ENCODE results near the gene JAM3. TPM values are rescaled to one million over a fixed set of nuclear protein-coding genes. Genes with fewer than 3 reads are reported as not detected.

The JAM3 gene
- total RNA-seq, 1 experiment from 2014 or later: not detected

DNA sequence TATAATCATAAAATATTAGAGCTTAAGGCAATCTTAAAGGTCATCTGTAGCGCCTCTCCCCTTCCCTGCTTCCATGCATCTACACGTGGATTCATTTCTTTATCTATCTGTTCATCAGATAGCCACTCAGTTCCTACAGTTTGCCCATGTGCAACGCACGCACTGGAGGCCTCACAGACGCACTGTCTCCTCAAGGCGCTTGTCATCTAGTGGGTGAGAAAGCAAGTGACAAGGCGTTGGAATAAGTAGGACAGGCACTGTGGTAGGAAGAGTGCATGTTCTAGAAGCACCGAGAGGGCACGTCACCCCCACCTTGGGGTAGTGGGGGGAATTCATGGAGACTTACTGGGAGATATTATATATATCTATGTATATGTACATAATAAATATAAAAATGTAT, 20.8 kb upstream of the JAM3 start:
- H3K27me3 Mint-ChIP-seq (ENCODE audit: unreplicated experiment): peaks cover 66% of the 10 kb centered on the region
- intact Hi-C loops (cut with micrococcal nuclease; ENCODE audit: unreplicated experiment): loop anchor here (5.0 kb wide), 1 partner anchor 121 kb away; no protein-coding TSS in a partner anchor
- no peak for DNase-seq
- no peak overlapping the region for H3K4me3 Mint-ChIP-seq (ENCODE audit: low read depth, unreplicated experiment)
- no TSS peak for BruUV-seq (replicated peaks)
- no peak for TF ChIP-seq CTCF (IDR thresholded peaks at IDR 0.05; ENCODE audit: unreplicated experiment)
- no peaks in the 10 kb centered on the region for H3K36me3 Mint-ChIP-seq (ENCODE audit: insufficient read depth, unreplicated experiment)
- no peaks in the 10 kb centered on the region for H3K9me3 Mint-ChIP-seq (ENCODE audit: low read depth, unreplicated experiment)
- H3K4me1 Mint-ChIP-seq (ENCODE audit: low read depth, unreplicated experiment): no peaks in the 10 kb centered on the region
- H3K27ac Mint-ChIP-seq (ENCODE audit: unreplicated experiment): no peak overlapping the region
- CTCF ChIA-PET: no interaction called here

- H3K27me3 Mint-ChIP-seq (ENCODE audit: unreplicated experiment): peaks cover 53% of the 10 kb centered on the region
- H3K36me3 Mint-ChIP-seq (ENCODE audit: insufficient read depth, unreplicated experiment): no peaks in the 10 kb centered on the region
- no peak overlapping the region for H3K4me3 Mint-ChIP-seq (ENCODE audit: low read depth, unreplicated experiment)
- no peak overlapping the region for H3K27ac Mint-ChIP-seq (ENCODE audit: unreplicated experiment)
- intact Hi-C loops (cut with micrococcal nuclease; ENCODE audit: unreplicated experiment): loop anchor here (5.0 kb wide), 1 partner anchor 122 kb away; no protein-coding TSS in a partner anchor
- H3K9me3 Mint-ChIP-seq (ENCODE audit: low read depth, unreplicated experiment): no peaks in the 10 kb centered on the region
- CTCF ChIA-PET: no interaction called here
- no peaks in the 10 kb centered on the region for H3K4me1 Mint-ChIP-seq (ENCODE audit: low read depth, unreplicated experiment)
- no peak for DNase-seq
- no TSS peak for BruUV-seq (replicated peaks)
- TF ChIP-seq CTCF (IDR thresholded peaks at IDR 0.05; ENCODE audit: unreplicated experiment): no peak
Measured at GRCh38 chr11:134049303-134049702, 19.6 kb upstream of the JAM3 start.

DNA sequence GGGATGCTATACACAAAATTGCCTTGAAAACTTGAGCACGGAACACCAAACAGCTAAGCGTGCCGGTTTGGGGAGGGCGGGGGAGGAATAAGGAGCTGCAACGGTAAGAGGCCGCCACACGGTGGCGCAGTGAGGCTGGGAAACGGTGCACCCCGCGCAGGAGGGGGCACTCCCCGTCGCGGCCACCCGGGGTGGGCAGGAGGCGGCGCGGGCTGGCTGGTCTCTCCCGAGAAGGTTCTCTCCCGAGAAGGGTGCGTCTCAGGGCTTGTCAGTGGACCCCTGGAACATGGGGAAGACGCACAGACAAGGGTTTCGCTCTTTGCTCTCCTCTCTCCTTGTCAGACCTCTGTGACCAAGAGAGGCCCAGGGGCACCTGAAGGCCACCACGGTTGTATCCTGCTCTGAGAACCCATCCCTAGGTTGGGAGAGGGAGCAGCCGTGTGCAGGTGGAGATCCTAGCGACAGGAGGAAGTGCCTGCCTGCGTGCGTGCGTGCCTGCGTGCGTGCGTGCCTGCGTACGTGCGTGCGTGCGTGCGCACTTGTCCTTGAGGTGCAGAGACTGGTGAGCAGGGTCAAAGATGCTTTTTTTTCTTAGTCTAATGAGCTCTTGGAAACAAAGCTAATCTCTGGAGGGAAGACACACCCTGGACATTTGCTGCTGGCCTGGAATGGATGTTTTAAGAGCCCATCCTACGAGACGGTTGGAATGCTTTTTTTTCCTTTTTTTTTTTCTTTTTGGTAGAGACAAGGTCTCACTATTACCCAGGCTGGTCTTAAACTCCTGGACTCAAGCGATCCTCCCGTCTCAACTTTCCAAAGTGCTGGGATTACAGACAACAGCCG, 18.1 kb upstream of the JAM3 start:
- intact Hi-C loops (cut with micrococcal nuclease; ENCODE audit: unreplicated experiment): loop anchor here (1.0 kb wide), 2 partner anchors 48 to 89 kb away; no protein-coding TSS in a partner anchor
- peak; percentile 73 for TF ChIP-seq CTCF (IDR thresholded peaks at IDR 0.05; ENCODE audit: unreplicated experiment)
- BruUV-seq (replicated peaks): no TSS peak
- peaks cover 39% of the 10 kb centered on the region for H3K27me3 Mint-ChIP-seq (ENCODE audit: unreplicated experiment)
- CTCF ChIA-PET: interaction anchor here (0.7 to 1.6 kb wide), 6 partner anchors 12 to 123 kb away, joined by 3 to 19 read pairs (median 5); no protein-coding TSS in a partner anchor
- DNase-seq: peak; percentile 64
- H3K4me3 Mint-ChIP-seq (ENCODE audit: low read depth, unreplicated experiment): no peak overlapping the region
- no peaks in the 10 kb centered on the region for H3K4me1 Mint-ChIP-seq (ENCODE audit: low read depth, unreplicated experiment)
- H3K36me3 Mint-ChIP-seq (ENCODE audit: insufficient read depth, unreplicated experiment): no peaks in the 10 kb centered on the region
- no peaks in the 10 kb centered on the region for H3K9me3 Mint-ChIP-seq (ENCODE audit: low read depth, unreplicated experiment)
- H3K27ac Mint-ChIP-seq (ENCODE audit: unreplicated experiment): no peak overlapping the region

- DNase-seq: no peak
- no peak for TF ChIP-seq CTCF (IDR thresholded peaks at IDR 0.05; ENCODE audit: unreplicated experiment)
- Mint-ChIP-seq H3K27ac (ENCODE audit: unreplicated experiment) (no peak overlapping the region), H3K36me3 (ENCODE audit: insufficient read depth, unreplicated experiment) (no peaks in the 10 kb centered on the region), H3K4me3 (ENCODE audit: low read depth, unreplicated experiment) (no peak overlapping the region), H3K9me3 (ENCODE audit: low read depth, unreplicated experiment) (no peaks in the 10 kb centered on the region), H3K4me1 (ENCODE audit: low read depth, unreplicated experiment) (no peaks in the 10 kb centered on the region), H3K27me3 (ENCODE audit: unreplicated experiment) (peaks cover 22% of the 10 kb centered on the region)
- BruUV-seq (replicated peaks): no TSS peak
- intact Hi-C loops (cut with micrococcal nuclease; ENCODE audit: unreplicated experiment): no loop called here
- CTCF ChIA-PET: no interaction called here
Measured at GRCh38 chr11:134052395-134052987, 16.4 kb upstream of the JAM3 start.
